22Rv1 (cell line): ENCODE data around the gene MZF1.
A peak's percentile ranks its signal among the peaks of the same experiment; 100 is the strongest.
"Not testable (repeated sequence)": the region's sequence is repeated elsewhere in the genome, so short reads cannot be mapped to it uniquely, and the experiment has no call there.

Experiments used
- H3K27ac ChIP-seq: fragments of 450-650 bp; 2 replicates; pipeline ENCODE4 v1.5.1; 2017
- CTCF ChIP-seq: fragments of 450-650 bp; IDR thresholded peaks from 2 replicates; pipeline ENCODE4 v1.5.1; 2017; ENCODE audit warnings: mild to moderate bottlenecking
- ZFX ChIP-seq: fragments of 450-650 bp; IDR thresholded peaks from 2 replicates; pipeline ENCODE4 v1.6.1; 2017; ENCODE audit warnings: antibody characterized with exemption, borderline replicate concordance

Gene MZF1

GRCh38 chr19:58547323-58548312 lies 25.5 kb downstream of the MZF1 start:
- TF ChIP-seq ZFX (no peak), CTCF (no peak)
- H3K27ac ChIP-seq: peak overlapping the region; percentile 98; the same call in 1 of the 2 replicates

DNA sequence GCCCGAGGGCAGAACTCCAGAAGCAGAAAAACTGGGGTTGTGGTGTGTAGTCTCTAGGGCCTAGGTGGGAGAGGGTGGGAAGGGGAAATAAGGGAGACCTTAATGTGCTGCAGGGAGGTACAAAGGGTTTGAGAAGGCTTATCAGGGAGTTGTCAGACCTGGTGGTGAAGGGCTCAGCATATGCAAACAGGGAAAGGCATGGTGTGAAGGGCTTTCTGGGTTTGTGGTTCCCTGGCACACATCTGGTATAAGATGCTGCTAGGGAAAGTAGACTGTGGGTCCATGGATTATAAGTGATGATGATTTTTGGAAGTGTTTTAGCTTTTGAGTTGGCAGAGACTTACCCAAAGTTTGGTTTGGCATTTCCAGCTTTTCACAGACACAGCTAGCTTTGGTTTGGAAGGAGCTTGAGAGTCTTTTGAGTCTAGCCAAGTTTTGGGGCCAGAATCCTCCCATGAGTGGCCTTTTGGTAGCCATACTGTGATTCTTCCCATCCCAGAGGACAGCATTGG lies 27.1 kb downstream of the MZF1 start:
- peak overlapping the region; percentile 98 for H3K27ac ChIP-seq
- TF ChIP-seq ZFX (no peak), CTCF (no peak)

- H3K27ac ChIP-seq: peak overlapping the region; percentile 98
- no peak for TF ChIP-seq ZFX
- TF ChIP-seq CTCF: no peak
These were observed 27.7 kb downstream of the MZF1 start for GRCh38 chr19:58545286-58546018.

GRCh38 chr19:58544591-58545285 lies 28.4 kb downstream of the MZF1 start:
- TF ChIP-seq ZFX (no peak), CTCF (no peak)
- H3K27ac ChIP-seq: peak overlapping the region; percentile 98

GRCh38 chr19:58543826-58544590 lies 29.1 kb downstream of the MZF1 start, which contains the start of gene TRIM28:
TSS of gene TRIM28 (plus strand) at chr19:58544064. CDS start at chr19:58544758, 694 bp downstream.
- peak within 1 kb of the TSS; percentile 98 for H3K27ac ChIP-seq
- no peak for TF ChIP-seq ZFX
- TF ChIP-seq CTCF: no peak

DNA sequence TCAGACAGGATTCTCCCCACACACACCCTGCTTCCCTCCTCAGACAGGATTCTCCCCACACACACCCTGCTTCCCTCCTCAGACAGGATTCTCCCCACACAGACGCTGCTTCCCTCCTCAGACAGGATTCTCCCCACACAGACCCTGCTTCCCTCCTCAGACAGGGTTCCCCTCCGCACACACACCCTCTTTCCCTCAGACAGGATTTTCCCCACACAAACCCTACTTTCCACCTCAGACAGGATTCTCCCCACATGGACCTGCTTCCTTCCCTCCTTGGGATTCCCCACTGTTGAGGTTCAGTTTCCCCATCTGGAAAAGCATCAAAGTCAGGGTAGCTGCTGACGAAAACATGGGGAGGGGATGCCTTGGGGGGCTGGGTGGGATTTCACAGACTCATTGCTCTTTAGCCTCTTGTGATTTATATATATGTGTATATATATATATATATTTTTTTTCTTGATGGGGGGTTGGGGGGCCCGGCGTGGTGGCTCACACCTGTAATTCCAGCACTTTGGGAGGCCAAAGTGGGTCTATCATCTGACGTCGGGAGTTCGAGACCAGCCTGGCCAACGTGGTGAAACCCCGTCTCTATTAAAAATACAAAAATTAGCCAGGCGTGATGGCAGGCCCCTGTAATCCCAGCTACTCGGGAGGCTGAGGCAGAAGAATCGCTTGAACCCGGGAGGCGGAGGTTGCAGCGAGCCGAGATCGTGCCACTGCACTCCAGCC lies 30.3 kb downstream of the MZF1 start:
- peak overlapping the region; percentile 98 for H3K27ac ChIP-seq

GRCh38 chr19:58539169-58539559 lies 34.0 kb downstream of the MZF1 start:
- not testable (repeated sequence) for H3K27ac ChIP-seq
